WTC11 (cell line): ENCODE results near the gene WDR27. TPM values are rescaled to one million over a fixed set of nuclear protein-coding genes. Genes with fewer than 3 reads are reported as not detected.

ENCODE experiments used
- ATAC-seq: fragments of 200-7000 bp; cut with Tn5 transposase; 2 replicates; pipeline ENCODE4 v1.10.0; 2021; ENCODE audit warnings: mild to moderate bottlenecking, moderate library complexity
- CTCF ChIA-PET: fragments of 300-600 bp; sonication (Branson Sonifier 250); formaldehyde crosslinking; loops from one replicate; lab custom pipeline; 2021; ENCODE audit warnings: antibody characterized with exemption; lab: Charles Lee
- POLR2A ChIA-PET: fragments of 350-600 bp; sonication (Branson Sonifier 250); formaldehyde crosslinking; loops from one replicate; lab custom pipeline; 2021; ENCODE audit warnings: antibody characterized with exemption; lab: Charles Lee
- DNase-seq: peaks from one replicate; pipeline ENCODE4 v3.0.0; 2021; ENCODE audit warnings: low spot score
- H3K27ac Mint-ChIP-seq: 2 replicates; pipeline ENCODE4 v1.8.0; 2021; ENCODE audit warnings: mixed read lengths
- H3K27me3 Mint-ChIP-seq: 2 replicates; pipeline ENCODE4 v1.8.0; 2021; ENCODE audit warnings: low read depth, mild to moderate bottlenecking, moderate library complexity, mixed read lengths
- H3K36me3 Mint-ChIP-seq: 2 replicates; pipeline ENCODE4 v1.8.0; 2021; ENCODE audit warnings: mixed read lengths
- H3K4me1 Mint-ChIP-seq: 2 replicates; pipeline ENCODE4 v1.8.0; 2022; ENCODE audit warnings: mixed read lengths
- H3K4me3 Mint-ChIP-seq: 2 replicates; pipeline ENCODE4 v1.8.0; 2021; ENCODE audit warnings: mild to moderate bottlenecking, moderate library complexity, mixed read lengths
- H3K9me3 Mint-ChIP-seq: 2 replicates; pipeline ENCODE4 v1.8.0; 2021; ENCODE audit warnings: mixed read lengths
- ETV6 ChIP-seq: sonication (generic); formaldehyde crosslinking; IDR thresholded peaks from 2 replicates; pipeline ENCODE4 v1.8.1; 2022; ENCODE audit warnings: mild to moderate bottlenecking, missing genetic modification reagents
- FOXK1 ChIP-seq: sonication (generic); formaldehyde crosslinking; IDR thresholded peaks from 2 replicates; pipeline ENCODE4 v1.8.0; 2022; ENCODE audit warnings: mild to moderate bottlenecking, moderate library complexity, missing genetic modification reagents
- FOXP1 ChIP-seq: sonication (generic); formaldehyde crosslinking; IDR thresholded peaks from 2 replicates; pipeline ENCODE4 v1.8.0; 2022; ENCODE audit warnings: missing genetic modification reagents, mild to moderate bottlenecking, moderate library complexity, borderline replicate concordance
- IRF2 ChIP-seq: sonication (generic); formaldehyde crosslinking; IDR thresholded peaks from 2 replicates; pipeline ENCODE4 v1.8.0; 2022; ENCODE audit warnings: low read depth, missing genetic modification reagents, borderline replicate concordance
- JAZF1 ChIP-seq: fragments of 250-450 bp; sonication (Bioruptor Pico); IDR thresholded peaks from 2 replicates; pipeline ENCODE4 v1.9.0; 2021; ENCODE audit warnings: moderate library complexity, mild to moderate bottlenecking, inconsistent platforms
- MYBL2 ChIP-seq: sonication (generic); formaldehyde crosslinking; IDR thresholded peaks from 2 replicates; pipeline ENCODE4 v1.8.1; 2023; ENCODE audit warnings: mild to moderate bottlenecking, moderate library complexity, missing genetic modification reagents
- NFYB ChIP-seq: sonication (generic); formaldehyde crosslinking; conservative IDR thresholded peaks from 2 replicates; pipeline ENCODE4 v1.8.0; 2022; ENCODE audit warnings: low read depth, missing genetic modification reagents
- SMAD3 ChIP-seq: sonication (generic); formaldehyde crosslinking; IDR thresholded peaks from 2 replicates; pipeline ENCODE4 v1.8.0; 2022; ENCODE audit warnings: missing genetic modification reagents, mild to moderate bottlenecking, borderline replicate concordance
- ZNF423 ChIP-seq: fragments of 250-450 bp; sonication (Bioruptor Pico); IDR thresholded peaks from 2 replicates; pipeline ENCODE4 v2.1.2; 2022; ENCODE audit warnings: mild to moderate bottlenecking, moderate library complexity
- total RNA-seq: library from RNA; stranded (reverse); gene quantifications from 3 replicates; pipeline ENCODE4 v1.2.3, GENCODE V29; 2021
- TF ChIP-seq, protein P1 (sequence below): sonication (generic); formaldehyde crosslinking; IDR thresholded peaks from 2 replicates; pipeline ENCODE4 v1.8.1; 2023; ENCODE audit warnings: mild to moderate bottlenecking, missing genetic modification reagents, borderline replicate concordance
- TF ChIP-seq, protein P2 (sequence below): sonication (generic); formaldehyde crosslinking; IDR thresholded peaks from 2 replicates; pipeline ENCODE4 v1.8.0; 2023; ENCODE audit warnings: mild to moderate bottlenecking, missing genetic modification reagents
- TF ChIP-seq, protein P3 (sequence below): sonication (generic); formaldehyde crosslinking; IDR thresholded peaks from 2 replicates; pipeline ENCODE4 v1.8.1; 2022; ENCODE audit warnings: low read depth, missing genetic modification reagents, borderline replicate concordance
- TF ChIP-seq, protein P4 (sequence below): sonication (generic); formaldehyde crosslinking; IDR thresholded peaks from 2 replicates; pipeline ENCODE4 v1.8.1; 2023; ENCODE audit warnings: mild to moderate bottlenecking, missing genetic modification reagents, moderate library complexity
- TF ChIP-seq, protein P5 (sequence below): fragments of 250-450 bp; sonication (Bioruptor Pico); conservative IDR thresholded peaks from 2 replicates; pipeline ENCODE4 v1.9.0; 2021; ENCODE audit warnings: mild to moderate bottlenecking
- TF ChIP-seq, protein P6 (sequence below): sonication (generic); formaldehyde crosslinking; IDR thresholded peaks from 2 replicates; pipeline ENCODE4 v1.8.1; 2022; ENCODE audit warnings: mild to moderate bottlenecking, missing genetic modification reagents, moderate library complexity, borderline replicate concordance
- TF ChIP-seq, protein P7 (sequence below): sonication (generic); formaldehyde crosslinking; IDR thresholded peaks from 2 replicates; pipeline ENCODE4 v1.8.0; 2022; ENCODE audit warnings: mild to moderate bottlenecking, missing genetic modification reagents

The WDR27 gene
- total RNA-seq, 1 experiment from 2014 or later, result 126 TPM

DNA sequence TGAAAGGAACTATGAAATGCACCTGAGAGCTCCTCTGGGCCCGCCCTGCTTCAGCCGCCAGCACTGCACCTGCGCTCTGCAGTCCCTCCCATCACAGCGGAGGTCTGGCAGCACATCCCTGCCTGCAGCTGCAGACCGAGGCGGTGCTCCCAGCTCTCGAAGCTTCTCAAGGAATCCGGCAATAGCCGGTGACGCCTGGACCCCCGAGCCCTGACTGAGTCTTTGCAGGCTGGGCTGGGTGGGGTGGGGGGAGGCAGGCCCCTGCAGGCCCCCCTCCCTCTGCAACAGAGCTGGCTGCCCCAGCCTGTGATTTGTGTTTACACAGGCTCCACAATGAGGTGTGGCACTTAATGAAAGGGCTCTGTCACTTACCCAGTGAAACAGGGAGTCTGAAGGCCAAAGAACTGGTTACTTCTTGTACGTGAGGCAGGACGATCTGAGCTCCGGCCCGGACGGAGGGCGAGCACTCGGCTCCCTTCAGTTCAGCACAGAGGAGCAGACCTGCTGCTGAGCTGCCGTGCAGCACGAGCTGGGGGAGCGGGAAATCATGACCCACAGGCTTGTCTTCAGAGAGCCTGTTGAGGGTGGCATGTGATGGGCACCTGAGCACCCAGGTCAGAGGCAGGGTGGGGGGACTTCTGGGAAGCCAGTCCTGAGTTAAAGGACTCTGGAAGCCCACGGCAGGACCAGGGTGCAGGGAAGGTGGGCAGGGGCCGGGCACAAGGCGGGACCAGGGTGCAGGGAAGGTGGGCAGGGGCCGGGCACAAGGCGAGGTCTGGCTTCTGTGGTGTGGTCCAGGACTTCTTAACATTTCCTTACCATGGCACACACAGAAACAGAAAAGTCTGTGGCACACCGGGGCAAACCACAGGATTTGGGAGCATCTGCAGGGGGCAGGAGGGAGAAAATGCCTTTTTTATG lies 255.9 kb downstream of the WDR27 start (continued):
- TF ChIP-seq, protein P1, sequence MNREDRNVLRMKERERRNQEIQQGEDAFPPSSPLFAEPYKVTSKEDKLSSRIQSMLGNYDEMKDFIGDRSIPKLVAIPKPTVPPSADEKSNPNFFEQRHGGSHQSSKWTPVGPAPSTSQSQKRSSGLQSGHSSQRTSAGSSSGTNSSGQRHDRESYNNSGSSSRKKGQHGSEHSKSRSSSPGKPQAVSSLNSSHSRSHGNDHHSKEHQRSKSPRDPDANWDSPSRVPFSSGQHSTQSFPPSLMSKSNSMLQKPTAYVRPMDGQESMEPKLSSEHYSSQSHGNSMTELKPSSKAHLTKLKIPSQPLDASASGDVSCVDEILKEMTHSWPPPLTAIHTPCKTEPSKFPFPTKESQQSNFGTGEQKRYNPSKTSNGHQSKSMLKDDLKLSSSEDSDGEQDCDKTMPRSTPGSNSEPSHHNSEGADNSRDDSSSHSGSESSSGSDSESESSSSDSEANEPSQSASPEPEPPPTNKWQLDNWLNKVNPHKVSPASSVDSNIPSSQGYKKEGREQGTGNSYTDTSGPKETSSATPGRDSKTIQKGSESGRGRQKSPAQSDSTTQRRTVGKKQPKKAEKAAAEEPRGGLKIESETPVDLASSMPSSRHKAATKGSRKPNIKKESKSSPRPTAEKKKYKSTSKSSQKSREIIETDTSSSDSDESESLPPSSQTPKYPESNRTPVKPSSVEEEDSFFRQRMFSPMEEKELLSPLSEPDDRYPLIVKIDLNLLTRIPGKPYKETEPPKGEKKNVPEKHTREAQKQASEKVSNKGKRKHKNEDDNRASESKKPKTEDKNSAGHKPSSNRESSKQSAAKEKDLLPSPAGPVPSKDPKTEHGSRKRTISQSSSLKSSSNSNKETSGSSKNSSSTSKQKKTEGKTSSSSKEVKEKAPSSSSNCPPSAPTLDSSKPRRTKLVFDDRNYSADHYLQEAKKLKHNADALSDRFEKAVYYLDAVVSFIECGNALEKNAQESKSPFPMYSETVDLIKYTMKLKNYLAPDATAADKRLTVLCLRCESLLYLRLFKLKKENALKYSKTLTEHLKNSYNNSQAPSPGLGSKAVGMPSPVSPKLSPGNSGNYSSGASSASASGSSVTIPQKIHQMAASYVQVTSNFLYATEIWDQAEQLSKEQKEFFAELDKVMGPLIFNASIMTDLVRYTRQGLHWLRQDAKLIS (CRISPR knock-in tag), result no peak

DNA sequence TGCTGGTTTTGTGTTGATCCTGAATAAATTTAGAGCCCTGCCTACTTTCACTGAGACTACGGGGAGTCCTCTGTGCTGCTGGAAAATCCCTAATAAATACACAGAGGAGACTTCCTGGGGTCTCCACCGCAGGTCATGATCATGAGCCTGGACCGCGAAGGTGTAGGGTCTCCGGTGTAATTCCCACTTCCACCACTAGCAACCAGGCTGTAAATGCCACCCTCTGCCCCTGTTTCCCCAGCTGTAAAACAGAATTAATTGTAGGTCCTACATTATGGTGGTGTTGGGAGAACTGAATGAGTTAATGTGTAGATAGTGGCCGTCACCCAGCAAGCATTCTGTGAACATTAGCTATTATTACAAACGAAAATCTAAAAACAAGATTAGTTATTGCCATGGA lies 256.6 kb downstream of the WDR27 start:
- Mint-ChIP-seq H3K4me1 (no peaks in the 10 kb centered on the region), H3K27me3 (no peaks in the 10 kb centered on the region; the same call in 1 of the 2 replicates), H3K27ac (no peak overlapping the region), H3K36me3 (no peaks in the 10 kb centered on the region), H3K4me3 (no peak overlapping the region), H3K9me3 (peaks cover 3% of the 10 kb centered on the region; the same call in 1 of the 2 replicates)
- DNase-seq (no peak), ATAC-seq (peak; percentile 82)
- TF ChIP-seq, protein P2, sequence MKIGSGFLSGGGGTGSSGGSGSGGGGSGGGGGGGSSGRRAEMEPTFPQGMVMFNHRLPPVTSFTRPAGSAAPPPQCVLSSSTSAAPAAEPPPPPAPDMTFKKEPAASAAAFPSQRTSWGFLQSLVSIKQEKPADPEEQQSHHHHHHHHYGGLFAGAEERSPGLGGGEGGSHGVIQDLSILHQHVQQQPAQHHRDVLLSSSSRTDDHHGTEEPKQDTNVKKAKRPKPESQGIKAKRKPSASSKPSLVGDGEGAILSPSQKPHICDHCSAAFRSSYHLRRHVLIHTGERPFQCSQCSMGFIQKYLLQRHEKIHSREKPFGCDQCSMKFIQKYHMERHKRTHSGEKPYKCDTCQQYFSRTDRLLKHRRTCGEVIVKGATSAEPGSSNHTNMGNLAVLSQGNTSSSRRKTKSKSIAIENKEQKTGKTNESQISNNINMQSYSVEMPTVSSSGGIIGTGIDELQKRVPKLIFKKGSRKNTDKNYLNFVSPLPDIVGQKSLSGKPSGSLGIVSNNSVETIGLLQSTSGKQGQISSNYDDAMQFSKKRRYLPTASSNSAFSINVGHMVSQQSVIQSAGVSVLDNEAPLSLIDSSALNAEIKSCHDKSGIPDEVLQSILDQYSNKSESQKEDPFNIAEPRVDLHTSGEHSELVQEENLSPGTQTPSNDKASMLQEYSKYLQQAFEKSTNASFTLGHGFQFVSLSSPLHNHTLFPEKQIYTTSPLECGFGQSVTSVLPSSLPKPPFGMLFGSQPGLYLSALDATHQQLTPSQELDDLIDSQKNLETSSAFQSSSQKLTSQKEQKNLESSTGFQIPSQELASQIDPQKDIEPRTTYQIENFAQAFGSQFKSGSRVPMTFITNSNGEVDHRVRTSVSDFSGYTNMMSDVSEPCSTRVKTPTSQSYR (CRISPR knock-in tag), result no peak
- TF ChIP-seq, protein P3, sequence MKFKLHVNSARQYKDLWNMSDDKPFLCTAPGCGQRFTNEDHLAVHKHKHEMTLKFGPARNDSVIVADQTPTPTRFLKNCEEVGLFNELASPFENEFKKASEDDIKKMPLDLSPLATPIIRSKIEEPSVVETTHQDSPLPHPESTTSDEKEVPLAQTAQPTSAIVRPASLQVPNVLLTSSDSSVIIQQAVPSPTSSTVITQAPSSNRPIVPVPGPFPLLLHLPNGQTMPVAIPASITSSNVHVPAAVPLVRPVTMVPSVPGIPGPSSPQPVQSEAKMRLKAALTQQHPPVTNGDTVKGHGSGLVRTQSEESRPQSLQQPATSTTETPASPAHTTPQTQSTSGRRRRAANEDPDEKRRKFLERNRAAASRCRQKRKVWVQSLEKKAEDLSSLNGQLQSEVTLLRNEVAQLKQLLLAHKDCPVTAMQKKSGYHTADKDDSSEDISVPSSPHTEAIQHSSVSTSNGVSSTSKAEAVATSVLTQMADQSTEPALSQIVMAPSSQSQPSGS, result no peak
- TF ChIP-seq, protein P4, sequence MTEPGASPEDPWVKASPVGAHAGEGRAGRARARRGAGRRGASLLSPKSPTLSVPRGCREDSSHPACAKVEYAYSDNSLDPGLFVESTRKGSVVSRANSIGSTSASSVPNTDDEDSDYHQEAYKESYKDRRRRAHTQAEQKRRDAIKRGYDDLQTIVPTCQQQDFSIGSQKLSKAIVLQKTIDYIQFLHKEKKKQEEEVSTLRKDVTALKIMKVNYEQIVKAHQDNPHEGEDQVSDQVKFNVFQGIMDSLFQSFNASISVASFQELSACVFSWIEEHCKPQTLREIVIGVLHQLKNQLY (CRISPR knock-in tag), result no peak
- TF ChIP-seq IRF2, result no peak
- TF ChIP-seq JAZF1 (CRISPR knock-in tag), result no peak
- TF ChIP-seq NFYB (CRISPR knock-in tag), result no peak
- TF ChIP-seq, protein P5, sequence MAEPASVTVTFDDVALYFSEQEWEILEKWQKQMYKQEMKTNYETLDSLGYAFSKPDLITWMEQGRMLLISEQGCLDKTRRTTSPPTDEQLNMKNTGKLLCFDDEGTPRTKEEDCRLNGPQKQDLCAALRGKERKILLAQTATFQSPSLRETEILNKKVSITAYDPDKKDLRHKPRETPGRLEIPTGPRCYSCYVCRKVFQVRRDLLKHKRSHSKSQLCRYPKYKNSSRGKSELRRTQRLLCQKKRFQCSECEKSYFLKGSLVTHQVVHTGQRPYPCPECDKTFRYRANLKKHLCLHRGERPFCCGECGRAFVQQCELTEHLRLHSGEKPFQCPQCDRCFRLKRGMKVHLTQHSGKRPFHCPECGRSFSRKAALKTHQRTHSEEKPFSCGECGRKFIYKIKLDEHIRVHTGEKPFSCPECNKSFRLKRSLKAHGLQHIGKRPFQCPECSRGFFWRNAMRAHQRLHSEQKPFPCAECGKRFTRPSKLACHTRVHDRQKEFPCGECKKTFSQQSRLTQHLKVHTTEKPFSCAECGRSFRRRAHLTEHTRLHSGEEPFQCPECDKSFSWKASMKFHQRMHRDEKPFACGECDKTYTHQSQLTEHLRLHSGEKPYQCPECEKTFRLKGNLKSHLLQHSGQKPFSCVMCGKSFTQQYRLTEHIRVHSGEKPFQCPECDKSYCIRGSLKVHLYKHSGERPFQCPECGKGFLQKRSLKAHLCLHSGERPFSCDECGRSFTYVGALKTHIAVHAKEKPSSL (CRISPR knock-in tag), result no peak
- POLR2A ChIA-PET, result interaction anchor here (0.6 kb wide), 1 partner anchor 9 kb away, joined by 3 read pairs; no protein-coding TSS in a partner anchor
- CTCF ChIA-PET, result interaction anchor here (0.5 to 1.6 kb wide), 9 partner anchors 9 to 254 kb away, joined by 3 to 6 read pairs (median 4); no protein-coding TSS in a partner anchor

DNA sequence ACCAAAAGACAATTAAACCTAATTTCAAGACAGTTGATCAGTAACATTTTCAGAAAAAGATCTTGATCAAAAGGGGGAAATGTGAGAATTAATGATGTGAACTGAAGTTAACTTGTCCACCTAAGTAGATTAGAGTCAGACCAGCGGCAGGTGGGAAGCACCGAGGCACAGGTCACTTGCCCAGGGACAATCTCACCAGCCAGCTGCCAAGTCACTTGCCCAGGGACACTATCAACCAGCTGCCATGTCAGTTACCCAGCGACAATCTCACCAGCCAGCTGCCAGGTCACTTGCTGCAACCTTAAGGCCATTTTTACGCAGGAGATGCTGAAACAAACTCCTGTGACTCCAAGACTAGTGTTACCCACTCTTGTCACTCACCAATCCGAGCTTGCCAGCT lies 260.5 kb downstream of the WDR27 start:
- DNase-seq (no peak), ATAC-seq (no peak)
- no peak overlapping the region for H3K27ac Mint-ChIP-seq
- no peaks in the 10 kb centered on the region; the same call in 1 of the 2 replicates for H3K27me3 Mint-ChIP-seq
- ChIA-PET CTCF (no interaction called here), POLR2A (no interaction called here)
- H3K4me1 Mint-ChIP-seq, result no peaks in the 10 kb centered on the region
- no peaks in the 10 kb centered on the region for H3K36me3 Mint-ChIP-seq
- peaks cover 10% of the 10 kb centered on the region; the same call in 1 of the 2 replicates for H3K9me3 Mint-ChIP-seq
- no peak overlapping the region for H3K4me3 Mint-ChIP-seq
- TF ChIP-seq FOXK1, result no peak
- TF ChIP-seq, protein P6, sequence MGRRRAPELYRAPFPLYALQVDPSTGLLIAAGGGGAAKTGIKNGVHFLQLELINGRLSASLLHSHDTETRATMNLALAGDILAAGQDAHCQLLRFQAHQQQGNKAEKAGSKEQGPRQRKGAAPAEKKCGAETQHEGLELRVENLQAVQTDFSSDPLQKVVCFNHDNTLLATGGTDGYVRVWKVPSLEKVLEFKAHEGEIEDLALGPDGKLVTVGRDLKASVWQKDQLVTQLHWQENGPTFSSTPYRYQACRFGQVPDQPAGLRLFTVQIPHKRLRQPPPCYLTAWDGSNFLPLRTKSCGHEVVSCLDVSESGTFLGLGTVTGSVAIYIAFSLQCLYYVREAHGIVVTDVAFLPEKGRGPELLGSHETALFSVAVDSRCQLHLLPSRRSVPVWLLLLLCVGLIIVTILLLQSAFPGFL (CRISPR knock-in tag), result no peak
- TF ChIP-seq ZNF423 (CRISPR knock-in tag), result no peak
- no peak for TF ChIP-seq SMAD3
- TF ChIP-seq ETV6, result no peak
- TF ChIP-seq MYBL2 (CRISPR knock-in tag), result no peak
- TF ChIP-seq, protein P7, sequence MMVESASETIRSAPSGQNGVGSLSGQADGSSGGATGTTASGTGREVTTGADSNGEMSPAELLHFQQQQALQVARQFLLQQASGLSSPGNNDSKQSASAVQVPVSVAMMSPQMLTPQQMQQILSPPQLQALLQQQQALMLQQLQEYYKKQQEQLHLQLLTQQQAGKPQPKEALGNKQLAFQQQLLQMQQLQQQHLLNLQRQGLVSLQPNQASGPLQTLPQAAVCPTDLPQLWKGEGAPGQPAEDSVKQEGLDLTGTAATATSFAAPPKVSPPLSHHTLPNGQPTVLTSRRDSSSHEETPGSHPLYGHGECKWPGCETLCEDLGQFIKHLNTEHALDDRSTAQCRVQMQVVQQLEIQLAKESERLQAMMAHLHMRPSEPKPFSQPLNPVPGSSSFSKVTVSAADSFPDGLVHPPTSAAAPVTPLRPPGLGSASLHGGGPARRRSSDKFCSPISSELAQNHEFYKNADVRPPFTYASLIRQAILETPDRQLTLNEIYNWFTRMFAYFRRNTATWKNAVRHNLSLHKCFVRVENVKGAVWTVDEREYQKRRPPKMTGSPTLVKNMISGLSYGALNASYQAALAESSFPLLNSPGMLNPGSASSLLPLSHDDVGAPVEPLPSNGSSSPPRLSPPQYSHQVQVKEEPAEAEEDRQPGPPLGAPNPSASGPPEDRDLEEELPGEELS, result no peak
- no peak for TF ChIP-seq FOXP1 (CRISPR knock-in tag)
